Endothelial cell of umbilical vein (primary cell): ENCODE measurements around the gene CXXC5. TPM values are rescaled to one million over a fixed set of nuclear protein-coding genes. Genes with fewer than 3 reads are reported as not detected.
A peak's percentile ranks its signal among the peaks of the same experiment; 100 is the strongest.

Experiments used
- BruUV-seq: library from RNA; stranded (reverse); fragments of 400-500 nt; replicated peaks from 2 replicates; lab custom pipeline; 2021; lab: Mats Ljungman, UMichigan
- CTCF ChIA-PET: fragments of 300-600, 350-600 bp; sonication (Branson Sonifier 250); formaldehyde crosslinking; loops from one replicate; lab custom pipeline; 2021; ENCODE audit warnings: antibody characterized with exemption, inconsistent platforms; lab: Charles Lee
- POLR2A ChIA-PET: fragments of 300-600, 350-600 bp; sonication (Branson Sonifier 250); formaldehyde crosslinking; loops from one replicate; lab custom pipeline; 2021; ENCODE audit warnings: antibody characterized with exemption, inconsistent platforms; lab: Charles Lee
- DNase-seq: peaks from one replicate; pipeline ENCODE4 v3.0.0-alpha.2; 2011; ENCODE audit warnings: low read depth, low spot score
- FAIRE-seq: peaks from 2 replicates; lab custom pipeline; 2011; peaks lifted over from hg19 to GRCh38; lab: Jason Lieb, UNC
- H2AFZ ChIP-seq: 2 replicates; pipeline ENCODE4 v1.6.0; 2012; ENCODE audit warnings: low read depth, low read length, control low read depth, inconsistent platforms
- H3K27ac ChIP-seq: 2 replicates; pipeline ENCODE4 v1.5.1; 2011; ENCODE audit warnings: low read depth, mild to moderate bottlenecking, control low read depth, low read length, moderate library complexity; ENCODE audit not compliant: insufficient read depth
- H3K27me3 ChIP-seq, 2 experiments: 2 replicates each; pipeline versions ENCODE4 v1.6.0 to v1.6.1; 2011; ENCODE audit warnings: low read length in 2 of 2, mixed read lengths in 1 of 2; ENCODE audit not compliant: control insufficient read depth in 2 of 2, insufficient read depth in 2 of 2
- H3K36me3 ChIP-seq, 2 experiments: 2 replicates in 1 of 2; 3 replicates in 1 of 2; pipeline ENCODE4 v1.5.1; 2011; ENCODE audit warnings: low read length in 2 of 2, mild to moderate bottlenecking in 1 of 2, moderate library complexity in 1 of 2; ENCODE audit not compliant: control insufficient read depth in 2 of 2, insufficient read depth in 2 of 2; ENCODE audit errors: extremely low read depth in 1 of 2
- H3K4me1 ChIP-seq: 3 replicates; pipeline ENCODE4 v1.5.1; 2011; ENCODE audit warnings: mild to moderate bottlenecking, low read length; ENCODE audit not compliant: control insufficient read depth, insufficient read depth; ENCODE audit errors: extremely low read depth
- H3K4me2 ChIP-seq: 2 replicates; pipeline ENCODE4 v1.6.1; 2011; ENCODE audit warnings: low read length, control low read depth, mixed read lengths; ENCODE audit not compliant: insufficient read depth
- H3K4me3 ChIP-seq, 3 experiments: fragments of 200-600 bp in 1 of 3; sonication (generic), shearing (Covaris generic) in 1 of 3; replicated peaks in 1 of 3; 2 replicates each; pipeline ENCODE4 v1.5.1; 2011 to 2016; ENCODE audit warnings: control low read depth in 3 of 3, low read length in 3 of 3, mild to moderate bottlenecking in 2 of 3, inconsistent platforms in 1 of 3, low read depth in 1 of 3, moderate library complexity in 1 of 3; ENCODE audit not compliant: insufficient read depth in 1 of 3
- H3K79me2 ChIP-seq: 2 replicates; pipeline ENCODE4 v1.6.0; 2012; ENCODE audit warnings: low read length, inconsistent platforms; ENCODE audit not compliant: control insufficient read depth, insufficient read depth
- H3K9ac ChIP-seq: replicated peaks from 2 replicates; pipeline ENCODE3; 2011; ENCODE audit warnings: low read length, control low read depth; ENCODE audit not compliant: insufficient read depth; ENCODE audit errors: extremely low read depth
- H3K9me1 ChIP-seq: replicated peaks from 3 replicates; pipeline ENCODE4 v1.6.0; 2011; ENCODE audit warnings: mild to moderate bottlenecking, low read length; ENCODE audit not compliant: control insufficient read depth, insufficient read depth; ENCODE audit errors: extremely low read depth
- H3K9me3 ChIP-seq: replicated peaks from 2 replicates; pipeline ENCODE4 v1.5.1; 2012; ENCODE audit warnings: low read length, inconsistent platforms; ENCODE audit not compliant: control insufficient read depth, insufficient read depth
- H4K20me1 ChIP-seq: replicated peaks from 2 replicates; pipeline ENCODE3; 2011; ENCODE audit warnings: mild to moderate bottlenecking, low read length; ENCODE audit not compliant: control insufficient read depth, insufficient read depth; ENCODE audit errors: extremely low read depth
- CTCF ChIP-seq, 2 donors: IDR thresholded peaks; 1 replicate in 1 of 2; 2 replicates in 1 of 2; pipeline ENCODE4 v1.5.1; 2011; ENCODE audit warnings: low read length in 2 of 2, mild to moderate bottlenecking in 2 of 2, moderate library complexity in 2 of 2, control low read depth in 1 of 2, inconsistent platforms in 1 of 2, low read depth in 1 of 2; ENCODE audit not compliant: insufficient read depth in 1 of 2; ENCODE audit errors: extremely low read depth in 1 of 2
- EZH2 ChIP-seq: IDR thresholded peaks from 2 replicates; pipeline ENCODE4 v1.6.1; 2012; ENCODE audit warnings: borderline replicate concordance, low read depth, mild to moderate bottlenecking, moderate library complexity, low read length, inconsistent platforms; ENCODE audit not compliant: severe bottlenecking
- FOS ChIP-seq: IDR thresholded peaks from 2 replicates; pipeline ENCODE4 v1.6.1; 2011; ENCODE audit warnings: mild to moderate bottlenecking, low read length, moderate library complexity, borderline replicate concordance; ENCODE audit not compliant: insufficient read depth
- GATA2 ChIP-seq: IDR thresholded peaks from 2 replicates; pipeline ENCODE4 v1.7.0; 2011; ENCODE audit warnings: low read depth, mild to moderate bottlenecking, moderate library complexity, mixed read lengths, low read length; ENCODE audit not compliant: insufficient read length, insufficient read depth
- JUN ChIP-seq: IDR thresholded peaks from 2 replicates; pipeline ENCODE4 v1.6.1; 2011; ENCODE audit warnings: borderline replicate concordance, low read depth; ENCODE audit not compliant: insufficient read length, insufficient read depth
- MAX ChIP-seq: IDR thresholded peaks from 2 replicates; pipeline ENCODE4 v1.6.1; 2011; ENCODE audit not compliant: insufficient read depth, insufficient read length
- MYC ChIP-seq: IDR thresholded peaks from one replicate; pipeline ENCODE4 v1.6.1; 2011; ENCODE audit warnings: mild to moderate bottlenecking, low read depth, low read length
- POLR2A ChIP-seq: IDR thresholded peaks from 2 replicates; pipeline ENCODE4 v1.6.1; 2012; ENCODE audit warnings: low read depth, mild to moderate bottlenecking, control low read depth, low read length
- POLR2AphosphoS5 ChIP-seq: IDR thresholded peaks from 2 replicates; pipeline ENCODE4 v1.6.1; 2012; ENCODE audit warnings: low read depth, mild to moderate bottlenecking, control low read depth, low read length, moderate library complexity; ENCODE audit not compliant: insufficient read depth
- dilution Hi-C: fragments of 300-500 bp; cut with MboI; formaldehyde crosslinking; loops from one replicate; pipeline ENCODE4 v1.15.0; 2019; ENCODE audit warnings: low sequenced_read_pairs; ENCODE audit not compliant: extremely low pct_ligation_motif_present
- intact Hi-C: fragments of 100-400 bp; cut with micrococcal nuclease; formaldehyde crosslinking; loops from one replicate; pipeline ENCODE4 v1.10.0; 2022
- polyA plus RNA-seq, 4 experiments: library from polyadenylated mRNA; depleted of rRNA in 3 of 4; stranded (reverse) in 3 of 4; unstranded in 1 of 4; fragments of >200 nt; gene quantifications; 2 replicates each; pipeline versions ENCODE4 v1.2.1 to v1.2.3, GENCODE V29; 2011 to 2012; ENCODE audit warnings: missing spikeins in 1 of 4
- total RNA-seq: library from RNA; stranded (reverse); gene quantifications from 2 replicates; pipeline ENCODE4 v1.2.3, GENCODE V29; 2021

Gene CXXC5
- total and polyA plus RNA-seq, 2 donors (not counting 3 experiments of a cell fraction or from before 2014, with no cell fraction given): 2.7 to 5.5 TPM

GRCh38 chr5:139709582-139710318 is 61.6 kb downstream of the CXXC5 start:
- FAIRE-seq: no peak
- CTCF ChIA-PET: interaction anchor here (0.6 to 3.0 kb wide), 9 partner anchors 10 to 81 kb away, joined by 3 to 27 read pairs (median 6); no protein-coding TSS in a partner anchor
- POLR2A ChIA-PET: interaction anchor here (0.6 kb wide), 1 partner anchor 19 kb away, joined by 5 read pairs; no protein-coding TSS in a partner anchor
- H3K27ac ChIP-seq: no peak overlapping the region
- no peaks in the 10 kb centered on the region for H3K9me1 ChIP-seq
- H3K4me1 ChIP-seq: peaks cover 7% of the 10 kb centered on the region
- BruUV-seq: no TSS peak
- TF ChIP-seq MAX: no peak
- TF ChIP-seq FOS: no peak
- no peak for TF ChIP-seq EZH2
- TF ChIP-seq GATA2: no peak
- no peak for TF ChIP-seq MYC
- no peak for TF ChIP-seq JUN
- no peak for TF ChIP-seq POLR2AphosphoS5
- no peak for TF ChIP-seq POLR2A
- no peak for TF ChIP-seq CTCF (IDR thresholded peaks at IDR 0.05; ENCODE audit: extremely low read depth in 1 of 2, insufficient read depth in 1 of 2, low read depth in 1 of 2, low read length in 2 of 2)
- dilution Hi-C loops: no loop called here
- no peaks in the 10 kb centered on the region for H3K36me3 ChIP-seq
- H3K4me3 ChIP-seq: peak overlapping the region in 1 of 3 experiments; percentile 8
- peaks cover 11 to 13% of the 10 kb centered on the region in 2 experiments for H3K27me3 ChIP-seq
- intact Hi-C loops: loop anchor here (2.0 kb wide), 2 partner anchors 37 to 43 kb away; no protein-coding TSS in a partner anchor
- no peak overlapping the region for H3K4me2 ChIP-seq
- H2AFZ ChIP-seq: peak overlapping the region; percentile 6
- H3K9ac ChIP-seq: no peak overlapping the region
- H4K20me1 ChIP-seq: no peaks in the 10 kb centered on the region
- no peak for DNase-seq
- no peaks in the 10 kb centered on the region for H3K9me3 ChIP-seq
- no peaks in the 10 kb centered on the region for H3K79me2 ChIP-seq
